ENCODE measurements around the gene ACAT1. TPM values are rescaled to one million over a fixed set of nuclear protein-coding genes. Genes with fewer than 3 reads are reported as not detected.

The ACAT1 gene
- total and polyA plus RNA-seq, 10 of the 15 experiments (the other 5 are each of a cell fraction or from before 2014, with no cell fraction given): 57.1 to 139 (median 91.2) TPM

DNA sequence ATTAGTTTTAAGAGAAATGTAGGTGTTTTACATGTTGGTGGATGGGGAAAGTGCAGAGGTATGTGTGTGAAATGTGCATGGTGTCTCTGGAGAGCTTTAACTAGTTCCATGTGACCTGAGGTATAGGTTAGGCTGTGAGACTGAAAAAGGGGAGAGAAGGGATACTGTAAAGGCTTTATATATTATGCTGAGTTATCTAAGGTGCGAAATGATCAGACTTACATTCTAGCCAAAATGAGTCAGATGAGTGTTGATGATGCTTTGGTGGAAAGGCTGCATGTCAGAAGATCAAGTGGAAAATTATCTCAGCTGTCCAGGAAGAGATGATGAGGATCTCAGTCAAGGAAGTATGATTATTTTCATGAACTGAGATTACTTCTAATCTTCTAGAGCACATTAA is 15.8 kb downstream of the ACAT1 start:
- H2AFZ ChIP-seq (ENCODE audit: control insufficient read depth, low read depth, low read length): no peak overlapping the region
- POLR2A ChIA-PET: interaction anchor here (0.5 kb wide), 1 partner anchor 100 kb away, joined by 3 read pairs; no protein-coding TSS in a partner anchor
- H3K9ac ChIP-seq (ENCODE audit: control insufficient read depth, insufficient read depth, low read length): no peak overlapping the region
- peaks cover under 1 to 10% of the 10 kb centered on the region in 2 experiments for H3K36me3 ChIP-seq (ENCODE audit: control insufficient read depth in 2 of 2, insufficient read depth in 2 of 2, low read length in 1 of 2)
- H3K27me3 ChIP-seq (replicated peaks in 1 of 2; ENCODE audit: control insufficient read depth in 2 of 2, insufficient read depth in 2 of 2, low read length in 1 of 2): no peaks in the 10 kb centered on the region
- CTCF ChIA-PET: interaction anchor here (1.1 to 1.5 kb wide), 2 partner anchors 11 to 18 kb away, joined by 4 to 5 read pairs; no protein-coding TSS in a partner anchor
- no peak overlapping the region for H3K4me2 ChIP-seq (ENCODE audit: control insufficient read depth, insufficient read depth)
- intact Hi-C loops (cut with micrococcal nuclease; ENCODE audit: unreplicated experiment) (no loop called here), in situ Hi-C loops (cut with MboI) (no loop called here)
- H3K4me3 ChIP-seq: no peak overlapping the region
- SMC1A ChIA-PET (ENCODE audit: uncharacterized antibody, unreplicated experiment): interaction anchor here (0.7 to 1.6 kb wide), 2 partner anchors 19 to 86 kb away, joined by 3 to 4 read pairs; partner anchors contain the start of gene ATM
- FAIRE-seq: no peak
- RAD21 ChIA-PET (ENCODE audit: unreplicated experiment): interaction anchor here (0.6 to 1.3 kb wide), 2 partner anchors 76 to 509 kb away, joined by 3 read pairs; no protein-coding TSS in a partner anchor
- H3K9me3 ChIP-seq (replicated peaks; ENCODE audit: control insufficient read depth, insufficient read depth, low read length): no peaks in the 10 kb centered on the region
- H3K27ac ChIP-seq (ENCODE audit: control insufficient read depth, insufficient read depth): no peak overlapping the region
- no peaks in the 10 kb centered on the region for H3K79me2 ChIP-seq (ENCODE audit: control insufficient read depth, insufficient read depth, low read length)
- no peak for ATAC-seq
- 100% methylated on average over 1 of the region's 1 CpG for WGBS (ENCODE audit: insufficient coverage, insufficient replicate concordance, low lambda C conversion rate, missing lambda C conversion rate)
- H4K20me1 ChIP-seq (ENCODE audit: control insufficient read depth, insufficient read depth): no peaks in the 10 kb centered on the region
- DNase-seq (ENCODE audit: low read depth, low spot score): no peak
- BruUV-seq (replicated peaks): TSS peak; percentile 66
- no peaks in the 10 kb centered on the region for H3K4me1 ChIP-seq (ENCODE audit: control insufficient read depth, insufficient read depth, low read length)
- TF ChIP-seq E2F8 (IDR thresholded peaks at IDR 0.05; ENCODE audit: low read depth, partially characterized antibody): no peak
- no peak for TF ChIP-seq ZNF384 (IDR thresholded peaks at IDR 0.05; ENCODE audit: borderline replicate concordance, low read depth, low read length)
- no peak for TF ChIP-seq TCF3 (IDR thresholded peaks at IDR 0.05; ENCODE audit: borderline replicate concordance, insufficient read depth, low read depth, low read length)
- TF ChIP-seq, protein P1, sequence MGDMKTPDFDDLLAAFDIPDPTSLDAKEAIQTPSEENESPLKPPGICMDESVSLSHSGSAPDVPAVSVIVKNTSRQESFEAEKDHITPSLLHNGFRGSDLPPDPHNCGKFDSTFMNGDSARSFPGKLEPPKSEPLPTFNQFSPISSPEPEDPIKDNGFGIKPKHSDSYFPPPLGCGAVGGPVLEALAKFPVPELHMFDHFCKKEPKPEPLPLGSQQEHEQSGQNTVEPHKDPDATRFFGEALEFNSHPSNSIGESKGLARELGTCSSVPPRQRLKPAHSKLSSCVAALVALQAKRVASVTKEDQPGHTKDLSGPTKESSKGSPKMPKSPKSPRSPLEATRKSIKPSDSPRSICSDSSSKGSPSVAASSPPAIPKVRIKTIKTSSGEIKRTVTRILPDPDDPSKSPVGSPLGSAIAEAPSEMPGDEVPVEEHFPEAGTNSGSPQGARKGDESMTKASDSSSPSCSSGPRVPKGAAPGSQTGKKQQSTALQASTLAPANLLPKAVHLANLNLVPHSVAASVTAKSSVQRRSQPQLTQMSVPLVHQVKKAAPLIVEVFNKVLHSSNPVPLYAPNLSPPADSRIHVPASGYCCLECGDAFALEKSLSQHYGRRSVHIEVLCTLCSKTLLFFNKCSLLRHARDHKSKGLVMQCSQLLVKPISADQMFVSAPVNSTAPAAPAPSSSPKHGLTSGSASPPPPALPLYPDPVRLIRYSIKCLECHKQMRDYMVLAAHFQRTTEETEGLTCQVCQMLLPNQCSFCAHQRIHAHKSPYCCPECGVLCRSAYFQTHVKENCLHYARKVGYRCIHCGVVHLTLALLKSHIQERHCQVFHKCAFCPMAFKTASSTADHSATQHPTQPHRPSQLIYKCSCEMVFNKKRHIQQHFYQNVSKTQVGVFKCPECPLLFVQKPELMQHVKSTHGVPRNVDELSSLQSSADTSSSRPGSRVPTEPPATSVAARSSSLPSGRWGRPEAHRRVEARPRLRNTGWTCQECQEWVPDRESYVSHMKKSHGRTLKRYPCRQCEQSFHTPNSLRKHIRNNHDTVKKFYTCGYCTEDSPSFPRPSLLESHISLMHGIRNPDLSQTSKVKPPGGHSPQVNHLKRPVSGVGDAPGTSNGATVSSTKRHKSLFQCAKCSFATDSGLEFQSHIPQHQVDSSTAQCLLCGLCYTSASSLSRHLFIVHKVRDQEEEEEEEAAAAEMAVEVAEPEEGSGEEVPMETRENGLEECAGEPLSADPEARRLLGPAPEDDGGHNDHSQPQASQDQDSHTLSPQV (IDR thresholded peaks at IDR 0.05): no peak
- TF ChIP-seq RAD21 (IDR thresholded peaks at IDR 0.05; ENCODE audit: insufficient read depth, low read depth, low read length): no peak
- TF ChIP-seq SMAD5 (IDR thresholded peaks at IDR 0.05; ENCODE audit: low read depth): no peak
- no peak for TF ChIP-seq GABPA (IDR thresholded peaks at IDR 0.05; ENCODE audit: low read depth)
- no peak for TF ChIP-seq PAX8 (IDR thresholded peaks at IDR 0.05)
- no peak for TF ChIP-seq RAD51 (IDR thresholded peaks at IDR 0.05)
- no peak for TF ChIP-seq SIX5 (IDR thresholded peaks at IDR 0.05; ENCODE audit: low read depth, low read length, severe bottlenecking)
- no peak for TF ChIP-seq RFX5 (IDR thresholded peaks at IDR 0.05; ENCODE audit: low read depth, low read length)
- TF ChIP-seq POLR2AphosphoS5 (IDR thresholded peaks at IDR 0.05; ENCODE audit: low read length): no peak
- TF ChIP-seq ETV6 (conservative IDR thresholded peaks at IDR 0.05 in 1 of 2, IDR thresholded peaks at IDR 0.05 in 1 of 2; ENCODE audit: borderline replicate concordance in 1 of 2, low read depth in 1 of 2): no peak
